AG04450 (cell line): ENCODE data around the gene CFAP410. TPM values are rescaled to one million over a fixed set of nuclear protein-coding genes. Genes with fewer than 3 reads are reported as not detected.

Source experiments
- CTCF ChIA-PET: fragments of 300-600, 350-600 bp; formaldehyde crosslinking; extraction: SDS; loops from one replicate; lab custom pipeline; 2022; ENCODE audit warnings: antibody characterized with exemption, inconsistent platforms; lab: Charles Lee
- POLR2A ChIA-PET: fragments of 350-600 bp; formaldehyde crosslinking; extraction: SDS; loops from one replicate; lab custom pipeline; 2021; ENCODE audit warnings: antibody characterized with exemption, inconsistent platforms; lab: Yijun Ruan, JAX
- DNase-seq: peaks from one replicate; pipeline ENCODE4 v3.0.0-alpha.2; 2011; ENCODE audit warnings: low read depth, low spot score
- H3K27ac ChIP-seq: one replicate; pipeline ENCODE4 v1.5.1; 2012; ENCODE audit warnings: low read depth, low read length, control low read depth
- H3K27me3 ChIP-seq: one replicate; pipeline ENCODE4 v1.6.0; 2012; ENCODE audit warnings: low read length; ENCODE audit not compliant: control insufficient read depth, insufficient read depth
- H3K4me3 ChIP-seq: 2 replicates; pipeline ENCODE4 v1.5.1; 2011; ENCODE audit warnings: mild to moderate bottlenecking, low read depth, low read length, control low read depth
- H3K9me3 ChIP-seq: 2 replicates; pipeline ENCODE4 v1.5.1; 2012; ENCODE audit warnings: low read length; ENCODE audit not compliant: control insufficient read depth, insufficient read depth
- polyA plus RNA-seq: library from polyadenylated mRNA; depleted of rRNA; stranded (reverse); fragments of >200 nt; gene quantifications from 2 replicates; pipeline ENCODE4 v1.2.3, GENCODE V29; 2011
- TF ChIP-seq, protein P1 (sequence below): IDR thresholded peaks from 2 replicates; pipeline ENCODE4 v1.5.1; 2011; ENCODE audit warnings: low read depth, low read length, control low read depth, inconsistent platforms

CFAP410 gene
- polyA plus RNA-seq, 1 experiment, result 3.7 TPM

DNA sequence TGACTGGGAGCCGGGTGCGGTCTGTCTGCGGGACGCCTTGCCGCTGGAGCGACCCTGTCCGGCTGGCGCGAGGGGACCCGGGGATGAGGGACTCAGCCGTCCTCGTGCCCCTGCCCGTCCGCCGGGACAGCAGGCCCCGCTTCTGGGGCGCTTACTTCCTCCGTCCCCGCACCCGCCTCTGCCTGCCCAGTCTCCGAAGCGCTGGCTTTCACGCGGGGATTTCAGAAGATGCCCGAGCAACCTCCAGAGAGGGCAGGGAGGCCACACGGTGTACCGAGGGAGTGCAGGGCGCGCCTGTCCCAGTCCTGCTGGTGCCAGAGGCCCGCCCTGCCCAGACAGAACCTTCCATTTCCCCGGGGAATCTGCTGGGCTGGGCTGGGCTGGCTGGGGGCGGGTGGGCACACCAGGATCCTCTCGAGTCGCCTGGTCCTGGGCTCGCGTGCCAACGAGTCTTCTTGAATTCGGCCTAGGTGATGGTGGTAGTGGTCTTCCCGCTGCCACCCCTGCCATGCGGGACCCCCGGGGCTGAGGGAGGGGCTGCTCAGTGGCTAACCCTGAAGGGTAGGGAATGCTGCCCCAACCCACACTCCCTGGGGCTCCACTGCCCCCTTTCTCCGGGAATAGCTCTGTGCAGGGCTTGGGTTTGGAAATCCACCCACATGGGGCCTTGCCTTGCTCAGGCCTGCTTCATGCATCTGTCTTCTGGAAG, 11.7 kb upstream of the CFAP410 start:
- no peak overlapping the region for H3K27ac ChIP-seq
- TF ChIP-seq, protein P1, sequence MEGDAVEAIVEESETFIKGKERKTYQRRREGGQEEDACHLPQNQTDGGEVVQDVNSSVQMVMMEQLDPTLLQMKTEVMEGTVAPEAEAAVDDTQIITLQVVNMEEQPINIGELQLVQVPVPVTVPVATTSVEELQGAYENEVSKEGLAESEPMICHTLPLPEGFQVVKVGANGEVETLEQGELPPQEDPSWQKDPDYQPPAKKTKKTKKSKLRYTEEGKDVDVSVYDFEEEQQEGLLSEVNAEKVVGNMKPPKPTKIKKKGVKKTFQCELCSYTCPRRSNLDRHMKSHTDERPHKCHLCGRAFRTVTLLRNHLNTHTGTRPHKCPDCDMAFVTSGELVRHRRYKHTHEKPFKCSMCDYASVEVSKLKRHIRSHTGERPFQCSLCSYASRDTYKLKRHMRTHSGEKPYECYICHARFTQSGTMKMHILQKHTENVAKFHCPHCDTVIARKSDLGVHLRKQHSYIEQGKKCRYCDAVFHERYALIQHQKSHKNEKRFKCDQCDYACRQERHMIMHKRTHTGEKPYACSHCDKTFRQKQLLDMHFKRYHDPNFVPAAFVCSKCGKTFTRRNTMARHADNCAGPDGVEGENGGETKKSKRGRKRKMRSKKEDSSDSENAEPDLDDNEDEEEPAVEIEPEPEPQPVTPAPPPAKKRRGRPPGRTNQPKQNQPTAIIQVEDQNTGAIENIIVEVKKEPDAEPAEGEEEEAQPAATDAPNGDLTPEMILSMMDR, result no peak
- H3K9me3 ChIP-seq, result no peaks in the 10 kb centered on the region
- ChIA-PET CTCF (no interaction called here), POLR2A (no interaction called here)
- no peak overlapping the region for H3K4me3 ChIP-seq
- peaks cover 37% of the 10 kb centered on the region for H3K27me3 ChIP-seq
- DNase-seq, result no peak

DNA sequence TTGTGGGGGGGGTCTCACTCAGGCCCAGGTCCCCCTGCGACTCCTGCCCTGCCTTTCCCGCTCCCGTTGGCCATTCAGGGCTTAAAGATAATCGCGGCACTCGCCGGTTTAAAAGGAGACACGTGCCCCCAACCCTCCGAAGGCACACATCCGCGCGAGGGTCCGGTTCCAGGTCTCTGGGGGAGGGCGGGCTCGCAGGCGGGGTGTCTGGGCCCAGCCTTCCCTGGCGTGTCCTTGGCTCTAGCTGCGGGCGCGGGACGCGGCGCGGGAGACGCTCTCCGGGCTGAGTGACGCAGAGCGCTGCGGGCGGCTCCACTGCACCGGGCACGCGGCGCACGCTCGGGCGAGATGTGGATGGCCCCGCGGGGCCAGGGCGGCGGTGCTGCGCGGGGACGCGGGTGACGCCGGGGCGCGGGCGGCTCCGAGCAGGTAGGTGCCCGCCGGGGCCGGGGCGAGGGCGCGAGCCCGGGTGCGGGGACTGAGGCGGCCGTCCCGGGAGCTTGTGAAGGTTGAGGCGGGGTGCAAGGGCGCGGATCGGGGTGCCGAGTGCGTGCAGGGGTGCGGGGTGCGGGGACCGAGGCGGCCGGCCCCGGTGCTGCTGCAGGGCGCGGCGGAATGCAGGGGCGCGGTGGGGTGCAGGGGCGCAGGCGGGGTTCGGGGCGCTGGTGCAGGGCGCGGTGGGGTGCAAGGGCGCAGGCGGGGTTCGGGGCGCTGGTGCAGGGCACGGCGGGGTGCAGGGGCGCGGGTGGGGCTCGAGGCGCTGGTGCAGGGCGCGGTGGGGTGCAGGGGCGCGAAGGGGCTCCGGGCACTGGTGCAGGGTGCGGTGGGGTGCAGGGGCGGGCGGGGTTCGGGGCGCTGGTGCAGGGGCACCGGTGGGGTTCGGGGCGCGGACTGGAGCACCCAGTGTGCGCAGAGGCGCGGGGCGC, 10.9 kb upstream of the CFAP410 start:
- ChIA-PET POLR2A (no interaction called here), CTCF (no interaction called here)
- Histone ChIP-seq H3K4me3 (no peak overlapping the region), H3K27me3 (peaks cover 40% of the 10 kb centered on the region), H3K9me3 (no peaks in the 10 kb centered on the region; the same call in 1 of the 2 replicates), H3K27ac (no peak overlapping the region)
- TF ChIP-seq, protein P1, result no peak
- no peak for DNase-seq

DNA sequence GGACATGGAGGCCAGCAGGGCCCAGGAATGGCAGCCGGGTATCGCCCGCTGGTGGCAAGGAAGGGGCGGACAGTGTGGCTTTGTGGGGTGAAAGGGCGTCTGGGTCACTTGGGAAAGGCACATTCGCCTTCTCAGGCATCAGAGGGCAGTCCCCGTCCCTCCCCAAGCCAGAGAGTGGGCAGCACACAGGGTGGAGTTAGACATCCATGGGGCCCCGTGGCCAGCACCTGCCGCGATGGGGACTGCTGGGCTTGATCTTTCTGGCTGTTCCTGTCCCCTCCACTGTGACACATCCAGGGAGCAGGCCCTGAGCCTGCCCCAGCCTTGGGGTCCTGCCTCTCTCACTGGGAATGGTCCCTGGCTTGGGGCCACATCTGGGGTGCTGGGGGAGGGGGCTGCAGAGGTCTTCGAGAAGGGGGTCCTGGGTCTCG, 10.2 kb upstream of the CFAP410 start:
- Histone ChIP-seq H3K9me3 (no peaks in the 10 kb centered on the region; the same call in 1 of the 2 replicates), H3K27me3 (peaks cover 40% of the 10 kb centered on the region), H3K27ac (no peak overlapping the region), H3K4me3 (no peak overlapping the region)
- POLR2A ChIA-PET, result no interaction called here
- TF ChIP-seq, protein P1, result no peak
- DNase-seq, result no peak
- CTCF ChIA-PET, result no interaction called here

DNA sequence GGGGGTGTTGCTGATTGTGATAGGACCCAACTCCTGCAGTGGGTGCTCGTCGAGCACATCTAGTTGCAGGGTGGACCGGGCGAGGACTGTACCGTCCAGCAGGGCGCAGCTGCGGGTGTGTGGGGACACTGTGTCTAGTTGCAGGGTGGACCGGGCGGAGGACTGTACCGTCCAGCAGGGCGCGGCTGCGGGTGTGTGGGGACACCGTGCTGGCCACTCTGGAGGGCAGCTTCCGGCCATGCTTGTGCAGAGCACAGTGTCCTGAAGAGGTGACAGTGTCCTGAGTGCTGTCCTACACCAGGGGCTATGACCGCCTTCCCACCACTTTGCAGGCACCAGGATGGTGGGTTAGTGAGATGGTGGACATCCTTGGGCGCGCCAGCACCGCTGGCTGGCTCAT, 9.7 kb upstream of the CFAP410 start:
- Histone ChIP-seq H3K27ac (no peak overlapping the region), H3K4me3 (no peak overlapping the region), H3K9me3 (no peaks in the 10 kb centered on the region; the same call in 1 of the 2 replicates), H3K27me3 (peaks cover 40% of the 10 kb centered on the region)
- POLR2A ChIA-PET, result no interaction called here
- DNase-seq, result no peak
- CTCF ChIA-PET, result no interaction called here
- TF ChIP-seq, protein P1, result no peak
